HG02678 (cell line): ENCODE data around the gene PRAMEF13.
"Not testable (repeated sequence)": the region's sequence is repeated elsewhere in the genome, so short reads cannot be mapped to it uniquely, and the experiment has no call there.

Source experiments
- ATAC-seq: cut with Tn5 transposase; IDR thresholded peaks from one replicate; pipeline ENCODE4 v1.9.1; 2021; ENCODE audit warnings: mild to moderate bottlenecking, moderate library complexity; ENCODE audit not compliant: unreplicated experiment

PRAMEF13 gene, protein sequence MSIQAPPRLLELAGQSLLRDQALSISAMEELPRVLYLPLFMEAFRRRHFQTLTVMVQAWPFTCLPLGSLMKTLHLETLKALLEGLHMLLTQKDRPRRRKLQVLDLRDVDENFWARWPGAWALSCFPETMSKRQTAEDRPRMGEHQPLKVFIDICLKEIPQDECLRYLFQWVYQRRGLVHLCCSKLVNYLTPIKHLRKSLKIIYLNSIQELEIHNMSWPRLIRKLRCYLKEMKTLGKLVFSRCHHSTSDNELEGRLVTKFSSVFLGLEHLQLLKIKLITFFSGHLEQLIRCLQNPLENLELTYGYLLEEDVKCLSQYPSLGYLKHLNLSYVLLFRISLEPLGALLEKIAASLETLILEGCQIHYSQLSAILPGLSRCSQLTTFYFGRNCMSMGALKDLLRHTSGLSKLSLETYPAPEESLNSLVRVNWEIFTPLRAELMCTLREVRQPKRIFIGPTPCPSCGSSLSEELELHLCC

DNA sequence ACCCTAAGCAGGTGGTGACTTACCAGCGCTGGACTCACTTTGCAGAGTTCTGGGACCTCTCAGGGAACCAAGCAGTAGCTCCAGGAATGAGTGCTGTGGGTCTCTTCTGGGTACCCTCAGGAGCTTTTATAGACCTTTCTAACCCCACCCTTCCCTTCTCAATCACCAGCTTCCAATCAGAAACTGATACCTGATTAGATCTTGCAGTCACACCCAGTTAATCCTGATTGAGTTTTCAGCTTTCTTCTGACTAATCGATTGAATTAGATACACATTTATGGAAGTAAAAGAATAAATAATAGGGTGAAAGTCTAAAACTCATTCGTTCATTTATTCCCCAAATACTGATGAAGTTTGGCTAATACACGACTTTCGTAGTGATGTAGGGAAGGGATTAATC, at the start of gene PRAMEF13:
Gene PRAMEF13, minus strand, starts transcription at position 101 of the 400 bp plus-strand sequence. CDS start 1,820 bp downstream, outside the sequence.
- not testable (repeated sequence) for ATAC-seq

GRCh38 chr1:13247122-13247521, 45.9 kb upstream of the PRAMEF13 start:
- ATAC-seq: not testable (repeated sequence)

DNA sequence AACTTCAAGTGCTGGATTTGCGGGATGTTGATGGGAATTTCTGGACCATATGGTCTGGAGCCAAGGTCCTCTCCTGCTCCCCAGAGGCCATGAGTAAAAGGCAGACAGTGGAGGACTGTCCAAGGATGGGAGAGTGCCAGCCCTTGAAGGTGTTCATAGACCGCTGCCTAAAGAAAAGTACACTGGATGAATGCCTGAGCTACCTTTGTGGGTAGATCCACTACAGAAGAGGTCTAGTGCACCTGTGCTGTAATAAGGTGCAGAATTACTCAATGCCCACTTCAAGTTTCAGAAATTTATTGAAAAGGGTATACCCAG, 45.3 kb upstream of the PRAMEF13 start:
- not testable (repeated sequence) for ATAC-seq

GRCh38 chr1:13245841-13246553, 44.8 kb upstream of the PRAMEF13 start:
- ATAC-seq: not testable (repeated sequence)

DNA sequence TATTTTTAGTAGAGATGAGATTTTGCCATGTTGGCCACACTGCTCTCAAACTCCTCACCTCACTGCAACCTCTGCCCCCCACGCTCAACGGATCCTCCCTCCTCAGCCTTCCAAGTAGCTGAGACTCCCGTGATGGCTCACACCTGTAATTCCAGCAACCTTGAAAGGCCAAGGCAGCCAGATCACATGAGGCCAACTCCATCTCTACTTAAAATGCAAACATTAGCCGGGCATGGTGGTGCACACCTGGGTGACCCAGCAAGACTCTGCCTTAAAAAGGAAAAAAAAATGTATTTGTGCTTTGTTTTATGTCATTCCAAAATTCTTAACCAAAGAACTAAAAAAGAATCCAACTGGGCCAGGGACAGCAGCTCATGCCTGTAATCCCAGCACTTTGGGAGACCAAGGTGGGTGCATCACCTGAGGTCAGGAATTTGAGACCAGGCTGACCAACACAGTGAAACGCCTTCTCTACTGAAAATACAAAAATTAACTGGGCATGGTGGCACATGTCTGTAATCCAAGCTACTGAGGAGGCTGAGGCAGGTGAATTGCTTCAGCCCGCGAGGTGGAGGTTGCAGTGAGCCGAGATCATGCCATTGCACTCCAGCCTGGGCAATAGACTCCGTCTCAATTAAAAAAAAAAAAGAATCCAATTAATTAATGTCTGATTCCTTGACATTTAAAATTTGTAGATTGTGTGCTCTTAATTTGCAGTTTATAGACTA, 42.5 kb upstream of the PRAMEF13 start:
- not testable (repeated sequence) for ATAC-seq

GRCh38 chr1:13239633-13240032, 38.4 kb upstream of the PRAMEF13 start:
- ATAC-seq: not testable (repeated sequence)

- not testable (repeated sequence) for ATAC-seq
Observed at GRCh38 chr1:13237572-13237971, 36.4 kb upstream of the PRAMEF13 start.

- not testable (repeated sequence) for ATAC-seq
Observed at GRCh38 chr1:13234057-13234456, 32.8 kb upstream of the PRAMEF13 start.

- not testable (repeated sequence) for ATAC-seq
Observed at GRCh38 chr1:13232056-13232455, 30.8 kb upstream of the PRAMEF13 start.

GRCh38 chr1:13231061-13231750, 30.0 kb upstream of the PRAMEF13 start:
- not testable (repeated sequence) for ATAC-seq

DNA sequence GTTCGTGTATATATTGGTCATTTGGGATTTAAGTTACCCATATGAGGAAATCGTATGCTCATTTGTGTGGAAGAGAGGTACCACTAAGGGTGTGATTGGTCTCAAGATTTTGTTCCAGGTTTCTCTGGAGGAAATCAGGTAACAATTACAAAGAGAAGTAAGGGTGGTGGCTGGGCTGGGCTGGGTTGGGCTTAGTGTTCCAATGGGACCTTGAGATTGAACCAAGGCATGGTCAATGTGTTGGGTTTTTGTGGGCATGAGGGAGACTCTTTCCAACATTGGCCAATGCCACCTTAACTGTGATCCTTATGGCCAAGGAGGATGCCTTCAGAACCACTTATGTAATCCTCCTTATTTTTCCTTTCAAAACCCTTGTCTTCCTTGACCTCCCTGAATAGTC, 29.4 kb upstream of the PRAMEF13 start:
- not testable (repeated sequence) for ATAC-seq

- not testable (repeated sequence) for ATAC-seq
Observed at GRCh38 chr1:13230096-13230495, 28.9 kb upstream of the PRAMEF13 start.

DNA sequence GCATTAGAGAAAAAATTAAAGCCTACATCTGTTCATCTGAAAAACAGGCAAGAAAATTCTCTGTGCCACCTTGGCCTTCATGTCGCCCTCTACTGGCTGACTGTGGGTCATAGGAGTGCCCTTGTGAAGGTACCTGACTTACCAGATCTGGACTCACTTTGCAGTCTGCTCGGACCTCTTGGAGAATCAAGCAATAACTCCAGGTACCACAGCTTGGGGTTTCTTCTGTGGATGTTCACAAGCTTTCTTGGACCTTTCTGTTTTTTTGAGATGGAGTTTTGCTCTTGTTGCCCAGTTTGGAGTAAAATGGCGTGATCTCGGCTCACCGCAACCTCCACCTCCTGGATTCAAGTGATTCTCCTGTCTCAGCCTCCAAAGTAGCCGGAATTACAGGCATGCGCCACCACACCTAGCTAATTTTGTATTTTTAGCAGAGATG, 27.2 kb upstream of the PRAMEF13 start:
- ATAC-seq: no peak

DNA sequence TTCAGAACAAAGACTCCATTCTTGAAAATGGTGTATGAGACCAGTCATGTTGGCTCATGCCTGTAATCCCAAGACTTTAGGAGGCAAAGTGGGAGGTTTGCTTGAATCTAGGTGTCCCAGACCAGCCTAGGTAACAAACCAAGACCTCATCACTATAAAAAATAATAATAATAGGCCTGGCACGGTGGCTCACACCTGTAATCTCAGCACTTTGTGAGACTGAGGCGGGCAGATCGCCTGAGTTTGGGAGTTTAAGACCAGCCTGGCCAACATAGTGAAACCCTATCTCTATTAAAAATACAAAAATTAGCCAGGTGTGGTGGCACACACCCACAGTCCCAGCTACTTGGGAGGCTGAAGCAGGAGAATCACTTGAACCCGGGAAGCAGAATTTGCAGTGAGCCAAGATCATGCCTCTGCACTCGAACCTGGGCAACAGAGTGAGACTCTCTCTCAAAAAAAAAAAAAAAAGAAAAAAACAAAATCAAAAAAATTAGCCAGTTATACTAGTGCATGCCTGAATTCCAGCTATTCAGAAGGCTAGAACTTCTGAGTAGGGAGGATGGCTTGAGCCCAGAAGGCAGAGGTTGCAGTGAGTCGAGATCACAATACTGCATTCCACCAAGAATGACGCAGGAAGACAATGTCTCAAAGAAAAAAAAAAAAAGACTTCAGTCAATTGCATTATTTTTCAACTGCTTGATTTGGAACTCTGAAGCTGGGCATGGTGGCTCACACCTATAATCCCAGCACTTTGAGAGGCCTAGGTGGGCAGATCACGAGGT, 26.3 kb upstream of the PRAMEF13 start:
- ATAC-seq: not testable (repeated sequence)

DNA sequence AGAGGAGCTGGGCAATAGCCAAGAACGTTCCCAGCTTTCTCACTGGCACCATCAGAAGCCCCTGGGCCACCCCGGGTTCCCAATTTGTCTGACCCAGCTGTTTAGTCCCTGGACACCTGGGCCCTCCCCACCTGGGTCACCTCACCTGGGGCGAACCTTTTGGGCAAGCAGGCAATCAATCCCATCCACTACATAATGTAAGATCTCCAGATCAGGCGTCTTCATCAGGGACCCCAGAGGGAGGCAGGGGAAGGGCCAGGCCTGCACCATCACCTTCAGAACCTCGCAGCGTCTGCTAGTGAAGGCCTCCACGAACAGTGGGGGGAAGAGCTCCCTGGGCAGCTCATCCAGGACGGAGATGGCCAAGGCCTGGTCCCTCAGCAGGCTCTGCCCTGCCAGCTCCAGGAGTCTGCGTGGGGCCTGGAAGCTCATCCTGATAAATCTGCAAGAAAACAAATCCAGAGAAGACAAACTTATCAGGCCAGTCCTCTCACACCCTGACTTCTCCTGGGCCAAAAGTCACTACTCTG, 24.5 kb upstream of the PRAMEF13 start, which contains the start of gene PRAMEF18:
Gene PRAMEF18, minus strand, starts transcription at position 480 of the 530 bp plus-strand sequence. Its CDS starts 48 bp downstream, at position 432.
- ATAC-seq: not testable (repeated sequence)

- no peak for ATAC-seq
Observed at GRCh38 chr1:13224480-13225060, 23.4 kb upstream of the PRAMEF13 start.

DNA sequence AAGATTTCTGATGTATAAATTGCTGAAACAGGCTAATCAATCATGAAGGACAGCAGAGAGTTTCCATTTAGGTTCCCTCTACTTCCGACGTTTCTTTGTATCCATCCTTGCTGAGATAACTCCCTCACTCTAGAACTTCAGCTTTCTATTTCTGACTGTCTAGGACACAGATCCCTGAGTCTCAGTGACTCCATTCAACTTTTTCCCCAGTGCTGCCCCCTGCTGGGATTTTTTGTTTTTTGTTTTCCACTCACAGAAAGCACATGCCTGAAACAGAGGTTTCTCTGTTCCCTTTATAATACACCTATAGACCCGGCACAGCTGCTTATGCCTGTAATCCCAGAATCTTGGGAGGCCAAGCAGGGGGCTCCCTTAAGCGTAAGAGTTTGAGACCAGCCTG, 21.6 kb upstream of the PRAMEF13 start:
- not testable (repeated sequence) for ATAC-seq

DNA sequence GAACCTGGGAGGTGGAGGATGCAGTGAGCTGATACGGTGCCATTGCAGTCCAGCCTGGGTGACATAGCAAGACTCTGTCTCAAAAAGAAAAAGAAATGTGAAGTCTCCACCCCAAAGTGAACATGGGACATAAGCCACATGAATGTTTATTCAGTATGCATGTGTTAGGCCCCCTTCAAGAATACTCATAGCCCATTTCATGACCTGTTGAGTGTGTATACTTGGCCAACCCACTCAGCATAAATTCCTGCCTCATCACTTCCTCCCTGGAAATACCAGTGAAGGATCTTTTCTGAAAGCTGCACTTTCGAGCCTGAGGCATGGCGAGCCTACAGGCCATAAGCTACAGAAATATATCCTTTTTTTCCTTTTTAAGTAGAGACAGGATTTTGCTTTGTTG, 18.0 kb upstream of the PRAMEF13 start:
- ATAC-seq: not testable (repeated sequence)

- ATAC-seq: not testable (repeated sequence)
Observed at GRCh38 chr1:13216619-13217018, 15.4 kb upstream of the PRAMEF13 start.
